Measurements from ENCODE around the gene CNPY4. TPM values are rescaled to one million over a fixed set of nuclear protein-coding genes. Genes with fewer than 3 reads are reported as not detected.

CNPY4 gene
- total RNA-seq, 1 donor from 2014 or later: 14.5 TPM

DNA sequence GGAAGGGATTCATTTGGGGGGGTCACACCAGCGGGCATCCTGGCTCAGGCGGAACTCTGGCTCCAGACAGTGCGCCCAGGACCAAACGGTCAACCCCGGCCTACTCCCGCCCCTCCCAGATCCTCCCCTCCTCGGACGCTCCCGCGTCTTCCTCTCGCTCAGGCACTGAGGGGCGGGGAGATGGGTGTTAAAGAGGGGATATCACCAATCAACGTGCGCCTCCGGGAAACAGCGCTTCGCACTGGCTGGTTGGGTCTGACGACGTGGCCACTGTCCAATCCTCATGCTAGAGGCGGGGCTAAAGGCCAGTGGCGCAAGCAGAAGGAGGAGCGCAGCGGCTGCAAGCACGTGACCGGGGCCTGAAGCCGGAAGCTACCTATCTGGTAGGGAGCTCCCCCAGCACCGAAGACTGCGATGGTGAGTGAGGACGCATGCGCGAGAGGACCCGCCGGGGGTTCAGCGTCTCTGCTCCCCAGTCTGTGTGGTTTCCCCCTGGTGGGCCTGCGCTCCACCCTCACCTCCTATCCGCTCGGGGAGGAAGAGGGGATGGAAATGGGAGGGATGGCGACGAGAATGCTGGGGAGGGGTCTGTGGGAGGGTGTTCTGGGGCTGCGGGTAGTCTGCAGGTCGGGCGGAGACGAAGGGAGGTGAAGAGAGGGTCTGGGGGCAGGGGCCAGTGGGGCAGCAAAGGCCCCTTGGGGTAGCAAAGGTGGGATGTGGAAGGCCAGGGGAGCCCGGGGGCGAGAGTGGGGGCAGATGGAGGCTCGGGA lies 29.3 kb downstream of the CNPY4 start, which contains the start of gene LAMTOR4:
Gene LAMTOR4, plus strand, starts transcription at position 360 of the 770 bp plus-strand sequence. Its CDS starts 55 bp downstream, at position 415.
- Histone ChIP-seq H3K4me1 (peaks cover 20% of the 10 kb centered on the region), H3K27me3 (no peaks in the 10 kb centered on the region), H3K36me3 (peaks cover 0 to 10% of the 10 kb centered on the region in 2 donors), H3K4me3 (peak within 1 kb of the TSS; percentile 75 to 84), H3K9me3 (no peaks in the 10 kb centered on the region), H3K27ac (peak within 1 kb of the TSS; percentile 90)
- intact Hi-C loops (cut with DNase I): loop anchor here (10.0 kb wide), 1 partner anchor 46 kb away; no protein-coding TSS in a partner anchor
- TF ChIP-seq POLR2AphosphoS5 (IDR thresholded peaks at IDR 0.05; ENCODE audit: insufficient read depth in 1 of 2, low read depth in 1 of 2) (peak; percentile 98 to 99), POLR2A (IDR thresholded peaks at IDR 0.05) (peak in 1 of 2 donors; percentile 56)
- TF ChIP-seq, protein P1, sequence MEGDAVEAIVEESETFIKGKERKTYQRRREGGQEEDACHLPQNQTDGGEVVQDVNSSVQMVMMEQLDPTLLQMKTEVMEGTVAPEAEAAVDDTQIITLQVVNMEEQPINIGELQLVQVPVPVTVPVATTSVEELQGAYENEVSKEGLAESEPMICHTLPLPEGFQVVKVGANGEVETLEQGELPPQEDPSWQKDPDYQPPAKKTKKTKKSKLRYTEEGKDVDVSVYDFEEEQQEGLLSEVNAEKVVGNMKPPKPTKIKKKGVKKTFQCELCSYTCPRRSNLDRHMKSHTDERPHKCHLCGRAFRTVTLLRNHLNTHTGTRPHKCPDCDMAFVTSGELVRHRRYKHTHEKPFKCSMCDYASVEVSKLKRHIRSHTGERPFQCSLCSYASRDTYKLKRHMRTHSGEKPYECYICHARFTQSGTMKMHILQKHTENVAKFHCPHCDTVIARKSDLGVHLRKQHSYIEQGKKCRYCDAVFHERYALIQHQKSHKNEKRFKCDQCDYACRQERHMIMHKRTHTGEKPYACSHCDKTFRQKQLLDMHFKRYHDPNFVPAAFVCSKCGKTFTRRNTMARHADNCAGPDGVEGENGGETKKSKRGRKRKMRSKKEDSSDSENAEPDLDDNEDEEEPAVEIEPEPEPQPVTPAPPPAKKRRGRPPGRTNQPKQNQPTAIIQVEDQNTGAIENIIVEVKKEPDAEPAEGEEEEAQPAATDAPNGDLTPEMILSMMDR (IDR thresholded peaks at IDR 0.05): no peak
- peak; percentile 98 to 99 for DNase-seq (ENCODE audit: extremely low spot score in 2 of 2)

DNA sequence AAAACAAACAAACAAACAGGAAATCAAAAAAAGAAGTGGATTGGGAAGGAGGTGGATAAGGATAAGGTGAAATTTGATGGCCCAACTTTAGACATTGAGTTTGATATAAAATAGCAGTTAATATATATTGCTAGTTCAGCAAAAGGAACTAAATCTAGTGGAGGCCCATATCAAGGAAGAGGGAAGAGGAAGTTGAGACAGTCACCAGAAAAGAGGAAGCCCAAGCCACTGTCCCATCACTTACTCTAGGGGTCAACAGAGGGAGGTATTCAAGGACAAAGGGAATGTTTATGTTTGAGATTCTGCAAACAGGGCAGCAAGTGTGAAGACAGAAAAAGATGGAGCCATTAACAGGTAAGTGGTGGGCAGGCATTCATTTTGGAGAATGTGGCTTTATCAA lies 33.0 kb downstream of the CNPY4 start:
- no peaks in the 10 kb centered on the region for H3K27me3 ChIP-seq
- peaks cover 43% of the 10 kb centered on the region for H3K4me1 ChIP-seq
- H3K27ac ChIP-seq: no peak overlapping the region
- H3K9me3 ChIP-seq: no peaks in the 10 kb centered on the region
- H3K36me3 ChIP-seq: peaks cover 0 to 27% of the 10 kb centered on the region in 2 donors
- no peak for TF ChIP-seq POLR2A (IDR thresholded peaks at IDR 0.05)
- TF ChIP-seq, protein P1 (IDR thresholded peaks at IDR 0.05): no peak
- TF ChIP-seq POLR2AphosphoS5 (IDR thresholded peaks at IDR 0.05; ENCODE audit: insufficient read depth in 1 of 2, low read depth in 1 of 2): no peak
- no peak for DNase-seq (ENCODE audit: extremely low spot score in 2 of 2)
- intact Hi-C loops (cut with DNase I): no loop called here
- no peak overlapping the region for H3K4me3 ChIP-seq

DNA sequence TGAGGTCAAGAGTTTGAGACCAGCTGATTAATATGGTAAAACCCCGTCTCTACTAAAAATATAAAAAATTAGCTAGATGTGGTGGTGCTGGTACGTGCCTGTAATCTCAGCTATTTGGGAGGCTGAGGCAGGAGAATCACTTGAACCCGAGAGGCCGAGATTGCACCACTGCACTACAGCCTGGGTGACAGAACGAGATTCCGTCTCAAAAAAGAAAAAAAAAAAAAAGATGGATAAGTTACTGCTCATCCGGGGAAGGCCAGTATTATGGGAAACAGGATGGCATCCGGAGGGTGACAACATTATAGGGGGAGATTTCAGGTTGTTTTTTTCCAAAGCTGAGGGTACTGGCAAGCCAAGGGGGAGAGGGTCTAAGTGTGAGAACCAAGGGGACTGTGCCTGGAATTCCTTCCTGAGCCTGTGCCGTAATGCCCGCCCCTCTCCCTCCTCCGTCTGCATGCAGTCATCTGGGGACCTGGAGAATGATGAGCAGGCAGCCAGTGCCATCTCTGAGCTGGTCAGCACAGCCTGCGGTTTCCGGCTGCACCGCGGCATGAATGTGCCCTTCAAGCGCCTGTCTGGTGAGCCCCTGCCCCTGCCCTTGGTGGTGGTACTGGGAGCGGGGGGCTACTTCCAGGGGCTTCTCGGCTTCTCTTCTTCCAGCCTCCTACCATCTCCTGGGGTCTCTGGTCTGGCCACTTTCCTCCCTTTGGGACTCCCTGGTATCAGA lies 33.7 kb downstream of the CNPY4 start:
- peaks cover 50% of the 10 kb centered on the region for H3K4me1 ChIP-seq
- TF ChIP-seq POLR2A (IDR thresholded peaks at IDR 0.05) (no peak), POLR2AphosphoS5 (IDR thresholded peaks at IDR 0.05; ENCODE audit: insufficient read depth in 1 of 2, low read depth in 1 of 2) (no peak)
- TF ChIP-seq, protein P1 (IDR thresholded peaks at IDR 0.05): no peak
- H3K36me3 ChIP-seq: peaks cover 0 to 27% of the 10 kb centered on the region in 2 donors
- H3K27me3 ChIP-seq: no peaks in the 10 kb centered on the region
- intact Hi-C loops (cut with DNase I): no loop called here
- no peaks in the 10 kb centered on the region for H3K9me3 ChIP-seq
- H3K27ac ChIP-seq: no peak overlapping the region
- no peak overlapping the region for H3K4me3 ChIP-seq
- DNase-seq (ENCODE audit: extremely low spot score in 2 of 2): no peak

DNA sequence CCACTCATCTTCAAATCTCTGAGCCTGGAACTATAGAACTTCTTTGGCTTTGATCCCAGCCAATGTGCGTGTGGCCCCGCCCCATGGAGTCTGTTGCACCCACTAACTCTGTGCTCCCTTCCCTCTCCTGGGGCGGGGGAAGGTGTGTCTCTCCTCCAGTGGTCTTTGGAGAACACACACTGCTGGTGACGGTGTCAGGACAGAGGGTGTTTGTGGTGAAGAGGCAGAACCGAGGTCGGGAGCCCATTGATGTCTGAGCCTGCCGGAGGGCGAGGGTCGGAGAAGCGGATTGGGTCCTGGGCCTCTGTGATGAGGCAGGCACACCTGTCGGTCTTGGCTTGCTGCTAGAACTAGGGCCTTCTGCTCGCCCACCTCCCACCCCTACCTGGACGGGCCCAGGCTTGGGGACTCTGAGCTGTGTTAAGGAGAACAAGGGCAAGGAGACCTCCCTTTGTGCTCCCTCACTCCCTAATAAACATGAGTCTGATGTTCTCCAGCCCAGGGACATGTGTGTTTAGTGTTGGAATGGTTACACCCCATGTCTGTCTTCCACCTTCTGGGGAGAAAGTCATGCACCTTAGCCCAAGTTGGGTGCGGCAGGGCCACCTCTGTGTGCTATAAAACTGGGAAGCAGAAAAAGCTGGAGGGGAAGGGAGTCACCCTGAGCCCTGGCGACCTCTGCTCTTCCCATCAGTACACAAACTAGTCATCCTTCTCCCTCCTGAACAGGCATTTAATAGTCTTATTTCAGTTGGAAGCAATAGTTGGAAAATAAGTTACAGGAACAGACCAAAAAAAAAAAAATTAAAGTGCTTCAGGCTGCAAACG lies 34.5 kb downstream of the CNPY4 start:
- Histone ChIP-seq H3K9me3 (no peaks in the 10 kb centered on the region), H3K4me3 (no peak overlapping the region), H3K4me1 (peaks cover 54% of the 10 kb centered on the region), H3K27me3 (no peaks in the 10 kb centered on the region), H3K36me3 (peaks cover 0 to 27% of the 10 kb centered on the region in 2 donors), H3K27ac (no peak overlapping the region)
- TF ChIP-seq POLR2A (IDR thresholded peaks at IDR 0.05) (no peak), POLR2AphosphoS5 (IDR thresholded peaks at IDR 0.05; ENCODE audit: insufficient read depth in 1 of 2, low read depth in 1 of 2) (no peak)
- intact Hi-C loops (cut with DNase I): no loop called here
- no peak for DNase-seq (ENCODE audit: extremely low spot score in 2 of 2)

Measured in vagina (tissue), 2 donors.